Type B pancreatic cell (in vitro differentiated cells): Measurements from ENCODE around the gene CCDC154. TPM values are rescaled to one million over a fixed set of nuclear protein-coding genes. Genes with fewer than 3 reads are reported as not detected.

Experiments
- DNase-seq: peaks from one replicate; pipeline ENCODE4 v3.0.0; 2021; ENCODE audit warnings: mixed read lengths; ENCODE audit not compliant: unreplicated experiment; ENCODE audit errors: extremely low spot score
- H3K27ac Mint-ChIP-seq: 2 replicates; pipeline ENCODE4 v1.8.0; 2021; ENCODE audit warnings: mild to moderate bottlenecking, mixed read lengths
- H3K27me3 Mint-ChIP-seq: 2 replicates; pipeline ENCODE4 v1.8.0; 2021; ENCODE audit warnings: mixed read lengths
- H3K36me3 Mint-ChIP-seq: 2 replicates; pipeline ENCODE4 v1.8.0; 2021; ENCODE audit warnings: mixed read lengths
- H3K4me1 Mint-ChIP-seq: one replicate; pipeline ENCODE4 v1.8.0; 2021; ENCODE audit warnings: mixed read lengths; ENCODE audit not compliant: unreplicated experiment
- H3K4me3 Mint-ChIP-seq: 2 replicates; pipeline ENCODE4 v1.8.0; 2021; ENCODE audit warnings: mild to moderate bottlenecking, mixed read lengths
- H3K9me3 Mint-ChIP-seq: 2 replicates; pipeline ENCODE4 v1.8.0; 2021; ENCODE audit warnings: mixed read lengths
- CTCF ChIP-seq: fragments of 200-600 bp; sonication (generic); conservative IDR thresholded peaks from 2 replicates; pipeline ENCODE4 v1.5.0; 2021; ENCODE audit warnings: antibody characterized with exemption, mild to moderate bottlenecking
- total RNA-seq: library from RNA; stranded (reverse); gene quantifications from 2 replicates; pipeline ENCODE4 v1.2.1, GENCODE V29; 2021; ENCODE audit warnings: low replicate concordance

CCDC154 gene
- total RNA-seq, 1 donor from 2014 or later, result 5.0 TPM

- Mint-ChIP-seq H3K27me3 (no peaks in the 10 kb centered on the region), H3K4me3 (no peak overlapping the region), H3K36me3 (no peaks in the 10 kb centered on the region), H3K9me3 (no peaks in the 10 kb centered on the region), H3K27ac (no peak overlapping the region), H3K4me1 (no peaks in the 10 kb centered on the region)
- no peak for DNase-seq
- TF ChIP-seq CTCF, result no peak
Observed at GRCh38 chr16:1450841-1451240, 6.5 kb upstream of the CCDC154 start.

- no peak overlapping the region for H3K4me3 Mint-ChIP-seq
- no peak for TF ChIP-seq CTCF
- no peaks in the 10 kb centered on the region for H3K36me3 Mint-ChIP-seq
- no peaks in the 10 kb centered on the region for H3K27me3 Mint-ChIP-seq
- no peak overlapping the region for H3K27ac Mint-ChIP-seq
- no peaks in the 10 kb centered on the region for H3K4me1 Mint-ChIP-seq
- H3K9me3 Mint-ChIP-seq, result no peaks in the 10 kb centered on the region
- DNase-seq, result no peak
Observed at GRCh38 chr16:1450218-1450617, 5.9 kb upstream of the CCDC154 start.

- Mint-ChIP-seq H3K4me1 (no peaks in the 10 kb centered on the region), H3K36me3 (no peaks in the 10 kb centered on the region)
- TF ChIP-seq CTCF, result no peak
Observed at GRCh38 chr16:1449201-1449788, 4.9 kb upstream of the CCDC154 start.

GRCh38 chr16:1448536-1449116, 4.3 kb upstream of the CCDC154 start:
- DNase-seq, result no peak
- Mint-ChIP-seq H3K27me3 (no peaks in the 10 kb centered on the region), H3K4me3 (no peak overlapping the region), H3K27ac (no peak overlapping the region), H3K4me1 (no peaks in the 10 kb centered on the region), H3K9me3 (no peaks in the 10 kb centered on the region), H3K36me3 (no peaks in the 10 kb centered on the region)
- no peak for TF ChIP-seq CTCF

More at GRCh38 chr16:1449201-1449788, 4.9 kb upstream of the CCDC154 start:
- Mint-ChIP-seq H3K27ac (no peak overlapping the region), H3K4me3 (no peak overlapping the region), H3K27me3 (no peaks in the 10 kb centered on the region), H3K9me3 (no peaks in the 10 kb centered on the region)
- no peak for DNase-seq

- Mint-ChIP-seq H3K27ac (no peak overlapping the region), H3K36me3 (no peaks in the 10 kb centered on the region), H3K9me3 (no peaks in the 10 kb centered on the region), H3K27me3 (no peaks in the 10 kb centered on the region), H3K4me1 (no peaks in the 10 kb centered on the region), H3K4me3 (no peak overlapping the region)
- no peak for DNase-seq
- no peak for TF ChIP-seq CTCF
Observed at GRCh38 chr16:1447965-1448364, 3.6 kb upstream of the CCDC154 start.
